Measurements from ENCODE around the gene GSTA2. TPM values are rescaled to one million over a fixed set of nuclear protein-coding genes. Genes with fewer than 3 reads are reported as not detected.
"Not testable (repeated sequence)": the region's sequence is repeated elsewhere in the genome, so short reads cannot be mapped to it uniquely, and the experiment has no call there.

GSTA2 gene
- total and polyA plus RNA-seq, 12 donors, result 0.32 to 8.4 (median 2.0) TPM

GRCh38 chr6:52707963-52708680 is 55.2 kb downstream of the GSTA2 start:
- TF ChIP-seq CTCF (IDR thresholded peaks at IDR 0.05), result no peak
- TF ChIP-seq POLR2A (IDR thresholded peaks at IDR 0.05), result no peak

GRCh38 chr6:52706001-52706400 is 57.3 kb downstream of the GSTA2 start:
- intact Hi-C loops (cut with DNase I), result no loop called here
- no peaks in the 10 kb centered on the region for H3K4me1 ChIP-seq (replicated peaks in 1 of 2)
- WGBS, 4 donors, result 81 to 93% (median 88%) methylated on average over 3 of the region's 3 CpGs
- no peaks in the 10 kb centered on the region for H3K36me3 ChIP-seq (replicated peaks in 1 of 2)
- TF ChIP-seq CTCF (IDR thresholded peaks at IDR 0.05) (no peak), POLR2A (IDR thresholded peaks at IDR 0.05) (no peak)
- H3K27me3 ChIP-seq, result no peaks in the 10 kb centered on the region
- H3K9me3 ChIP-seq (replicated peaks in 1 of 3), result no peaks in the 10 kb centered on the region
- DNase-seq, result no peak
- H3K27ac ChIP-seq, result no peak overlapping the region
- no peak overlapping the region for H3K4me3 ChIP-seq

More at GRCh38 chr6:52707963-52708680, 55.2 kb downstream of the GSTA2 start:
- Histone ChIP-seq H3K4me3 (no peak overlapping the region), H3K4me1 (replicated peaks in 1 of 2) (no peaks in the 10 kb centered on the region), H3K9me3 (replicated peaks in 1 of 3) (no peaks in the 10 kb centered on the region), H3K27ac (no peak overlapping the region), H3K27me3 (no peaks in the 10 kb centered on the region), H3K36me3 (replicated peaks in 1 of 2) (no peaks in the 10 kb centered on the region)
- no peak for DNase-seq
- 73 to 81% (median 80%) methylated on average over 3 of the region's 3 CpGs for WGBS, 4 donors
- intact Hi-C loops (cut with DNase I), result no loop called here

- H3K27me3 ChIP-seq; H3K27ac ChIP-seq; H3K36me3 ChIP-seq (replicated peaks in 1 of 2); H3K4me3 ChIP-seq; intact Hi-C loops (cut with DNase I); DNase-seq; H3K9me3 ChIP-seq (replicated peaks in 1 of 3); H3K4me1 ChIP-seq (replicated peaks in 1 of 2): not testable (repeated sequence)
- WGBS, 4 donors, result 87 to 94% (median 92%) methylated on average over 6 of the region's 6 CpGs
Measured at GRCh38 chr6:52704781-52705502, 58.3 kb downstream of the GSTA2 start.

- no peak overlapping the region for H3K27ac ChIP-seq
- H3K4me3 ChIP-seq, result no peak overlapping the region
- no peak for DNase-seq
- TF ChIP-seq CTCF (IDR thresholded peaks at IDR 0.05), result no peak
- TF ChIP-seq POLR2A (IDR thresholded peaks at IDR 0.05), result no peak
- no peaks in the 10 kb centered on the region for H3K9me3 ChIP-seq (replicated peaks in 1 of 3)
- no peaks in the 10 kb centered on the region for H3K4me1 ChIP-seq (replicated peaks in 1 of 2)
- intact Hi-C loops (cut with DNase I), result no loop called here
- H3K27me3 ChIP-seq, result no peaks in the 10 kb centered on the region
- no peaks in the 10 kb centered on the region for H3K36me3 ChIP-seq (replicated peaks in 1 of 2)
Measured at GRCh38 chr6:52704060-52704459, 59.2 kb downstream of the GSTA2 start.

Other genes starting within 250 kb of the GSTA2 start
- 10 to 100 TPM in 7 of 9 donors, 1 to 10 TPM in 2; 8.0 to 17.9 (median 10.7) TPM for gene TRAM2, start 186.4 kb downstream of the GSTA2 start, total RNA-seq
- gene TRAM2, start 186.4 kb downstream of the GSTA2 start, polyA plus RNA-seq, result 1 to 10 TPM; 2.2 to 7.0 (median 2.5) TPM
- 10 to 100 TPM; 26.7 to 70.9 (median 51.4) TPM for gene TMEM14A, start 92.4 kb downstream of the GSTA2 start, total RNA-seq
- gene TMEM14A, start 92.4 kb downstream of the GSTA2 start, polyA plus RNA-seq, result 10 to 100 TPM; 12.9 to 63.2 (median 25.1) TPM
- 1,000 to 10,000 TPM in 4 of 9 donors, 100 to 1,000 TPM in 5; 185 to 5,177 (median 650) TPM for gene GSTA1, start 40.3 kb upstream of the GSTA2 start, total RNA-seq
- gene GSTA1, start 40.3 kb upstream of the GSTA2 start, polyA plus RNA-seq, result 1,000 to 10,000 TPM in 2 of 3 donors, 100 to 1,000 TPM in 1; 118 to 3,206 (median 1,070) TPM
- gene GSTA5, start 77.3 kb upstream of the GSTA2 start, total RNA-seq, result not detected
- not detected for gene GSTA5, start 77.3 kb upstream of the GSTA2 start, polyA plus RNA-seq
- gene GSTA3, start 146.2 kb upstream of the GSTA2 start, total RNA-seq, result 100 to 1,000 TPM in 1 of 9 donors, 10 to 100 TPM in 8; 12.7 to 179 (median 40.1) TPM
- 100 to 1,000 TPM in 1 of 3 donors, 10 to 100 TPM in 1, 1 to 10 TPM in 1; 8.1 to 431 (median 76.4) TPM for gene GSTA3, start 146.2 kb upstream of the GSTA2 start, polyA plus RNA-seq
- 1,000 to 10,000 TPM in 1 of 9 donors, 100 to 1,000 TPM in 8; 165 to 1,013 (median 404) TPM for gene GSTA4, start 231.8 kb upstream of the GSTA2 start, total RNA-seq
- gene GSTA4, start 231.8 kb upstream of the GSTA2 start, polyA plus RNA-seq, result 1,000 to 10,000 TPM in 1 of 3 donors, 100 to 1,000 TPM in 2; 144 to 1,199 (median 302) TPM

Measured in adrenal gland (tissue), 12 donors.